COLO668 (cell line): Measurements from ENCODE around the gene LPP.

ENCODE experiments used
- DNase-seq: peaks from one replicate; lab custom pipeline; 2025; ENCODE audit not compliant: unreplicated experiment; lab: John Stamatoyannopoulos, UW

Gene LPP

DNA sequence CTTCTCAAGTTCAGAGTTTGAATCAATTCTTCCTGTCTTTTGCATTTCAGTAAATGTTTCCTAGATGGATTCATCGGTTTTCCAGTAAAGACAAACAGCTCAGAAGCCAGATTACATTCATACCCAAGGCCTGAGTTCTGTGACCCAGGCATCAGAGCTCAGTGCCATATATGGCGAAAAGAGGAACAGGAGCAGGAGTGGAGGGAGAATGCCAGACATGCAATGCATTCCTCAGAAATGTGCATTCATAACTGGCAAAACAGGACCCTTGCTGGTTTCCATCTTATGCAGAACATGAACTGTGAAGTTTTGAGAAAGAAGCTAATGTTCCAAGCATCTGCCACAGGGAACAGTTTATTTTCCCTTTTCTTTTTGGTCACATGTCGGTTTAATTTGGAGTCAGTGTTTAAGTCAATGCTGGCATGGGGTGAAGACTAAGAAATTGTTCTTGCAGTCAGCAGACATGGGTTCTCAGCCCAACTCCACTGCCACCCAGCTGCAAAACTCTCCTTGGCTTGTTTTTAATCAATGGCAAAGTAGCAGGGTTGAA, 116.5 kb downstream of the LPP start:
- DNase-seq: no peak

DNA sequence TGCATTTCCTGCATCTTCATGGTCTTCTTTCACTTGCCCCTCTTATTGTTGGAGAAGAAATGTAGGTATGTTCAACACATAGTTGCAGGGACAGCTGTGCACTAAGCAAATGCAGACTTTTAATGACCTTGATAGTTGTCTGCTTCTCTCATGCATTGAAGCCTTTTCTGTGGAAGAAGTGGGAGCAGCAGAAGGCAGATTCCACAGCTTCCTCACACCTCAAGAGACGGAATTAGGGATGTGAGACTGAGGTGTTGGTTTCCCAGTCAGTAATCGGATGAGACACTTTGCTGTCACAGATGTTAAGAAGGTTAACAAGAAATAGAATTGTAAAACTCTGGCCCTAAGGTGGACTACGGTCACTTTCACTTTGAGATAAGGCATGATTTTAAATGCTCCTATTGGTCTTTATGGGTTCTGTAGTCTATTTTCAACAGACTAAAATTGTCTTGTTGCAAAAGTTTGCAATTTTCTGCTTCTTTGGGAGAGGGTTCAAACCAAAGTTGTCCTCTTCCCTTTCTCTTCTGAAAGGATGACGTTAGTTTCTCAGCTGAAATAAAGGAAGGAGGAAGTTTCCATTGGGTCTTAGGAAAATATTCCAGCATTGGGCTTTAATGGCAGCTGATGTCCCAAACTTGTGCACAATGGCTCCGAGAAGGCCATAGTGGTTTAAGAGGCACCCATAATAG, 117.4 kb downstream of the LPP start:
- DNase-seq: no peak

GRCh38 chr3:188272481-188273372, 118.8 kb downstream of the LPP start:
- DNase-seq: no peak

GRCh38 chr3:188274249-188274915, 120.4 kb downstream of the LPP start:
- no peak for DNase-seq

GRCh38 chr3:188276375-188276774, 122.4 kb downstream of the LPP start:
- no peak for DNase-seq

DNA sequence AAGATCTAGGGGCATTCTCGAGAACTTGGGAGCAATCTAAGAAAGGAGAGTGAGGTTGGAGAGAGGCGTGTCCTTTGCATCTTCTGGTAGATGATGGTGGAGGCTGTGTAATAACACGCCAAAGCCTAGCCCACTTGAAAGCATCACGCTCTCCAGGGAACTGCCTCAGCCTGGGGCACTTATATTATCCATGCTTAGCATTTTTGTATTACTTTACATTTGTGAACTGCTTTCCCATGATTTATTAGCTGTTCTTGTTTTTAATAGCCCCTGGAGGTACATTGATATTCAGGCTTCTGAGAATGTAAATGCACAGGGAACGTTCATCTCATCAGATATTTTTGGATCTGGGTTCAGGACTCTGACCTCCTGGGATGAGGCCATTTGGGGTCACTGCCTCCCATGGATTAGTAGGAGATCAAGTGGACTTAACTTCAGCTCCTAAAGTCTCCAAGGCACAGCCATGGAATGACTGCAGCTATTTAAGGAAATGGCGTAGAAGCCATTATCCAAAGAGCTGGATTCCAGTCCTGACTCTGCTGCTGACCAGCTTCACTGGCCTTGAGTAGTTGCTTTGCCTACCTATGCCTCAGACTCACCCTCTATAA, 124.9 kb downstream of the LPP start:
- DNase-seq: no peak

DNA sequence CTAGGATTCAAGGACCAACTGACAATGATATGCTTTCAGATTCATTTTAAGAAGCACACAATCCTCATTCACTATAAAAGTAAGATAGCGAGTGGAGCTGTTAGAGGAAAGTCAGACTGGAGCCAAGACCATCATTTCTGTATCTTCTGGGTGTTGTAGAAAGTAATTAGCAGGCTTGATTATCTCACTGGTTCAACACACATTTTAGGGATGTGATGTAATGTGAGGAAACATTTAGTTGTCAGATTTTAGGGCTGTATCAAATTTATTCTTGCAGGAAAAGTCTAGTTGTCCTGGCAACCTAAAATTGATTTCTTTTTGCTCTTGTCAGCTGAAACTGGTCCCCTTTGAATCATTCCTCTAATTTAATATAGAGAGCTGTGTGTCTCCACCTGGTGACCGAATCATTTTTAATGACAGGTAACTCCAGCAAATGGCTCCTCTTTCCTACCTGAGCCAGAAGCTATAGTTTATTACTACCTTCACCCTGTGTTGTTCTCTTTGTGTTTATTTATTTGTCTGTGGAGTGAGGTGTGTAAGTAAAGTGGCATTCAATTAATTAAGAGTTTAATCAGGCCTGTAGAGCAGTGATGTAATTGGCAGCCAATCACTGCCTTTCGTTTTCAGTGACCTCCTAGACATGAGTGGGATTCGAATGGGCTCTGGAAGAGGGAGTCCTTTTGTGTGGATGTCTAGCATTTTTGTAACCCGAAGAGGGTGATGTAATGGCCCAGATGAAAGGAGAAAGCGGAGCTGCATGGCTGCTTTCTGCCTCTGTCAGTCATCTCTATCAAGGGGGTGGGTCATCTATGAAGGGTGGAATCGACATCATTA, 125.8 kb downstream of the LPP start:
- DNase-seq: no peak

DNA sequence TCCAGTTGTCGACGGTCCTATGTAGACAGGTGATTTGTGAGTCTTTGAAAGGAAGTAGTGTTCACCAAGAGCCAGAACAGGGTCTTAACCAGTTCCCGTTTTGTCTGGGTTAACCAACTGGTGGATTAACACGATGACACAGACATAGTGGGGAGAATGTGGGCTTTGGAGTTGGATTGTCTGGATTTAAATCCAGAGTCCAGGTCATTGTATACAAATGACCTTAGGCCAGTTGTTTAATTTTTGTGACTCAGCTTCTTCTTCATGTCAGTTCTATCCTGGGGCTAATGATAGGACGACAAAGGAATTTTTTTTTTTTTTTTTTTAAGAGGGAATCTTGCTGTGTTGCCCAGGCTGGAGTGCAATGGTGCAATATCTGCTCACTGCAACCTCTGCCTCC, 126.7 kb downstream of the LPP start:
- no peak for DNase-seq

DNA sequence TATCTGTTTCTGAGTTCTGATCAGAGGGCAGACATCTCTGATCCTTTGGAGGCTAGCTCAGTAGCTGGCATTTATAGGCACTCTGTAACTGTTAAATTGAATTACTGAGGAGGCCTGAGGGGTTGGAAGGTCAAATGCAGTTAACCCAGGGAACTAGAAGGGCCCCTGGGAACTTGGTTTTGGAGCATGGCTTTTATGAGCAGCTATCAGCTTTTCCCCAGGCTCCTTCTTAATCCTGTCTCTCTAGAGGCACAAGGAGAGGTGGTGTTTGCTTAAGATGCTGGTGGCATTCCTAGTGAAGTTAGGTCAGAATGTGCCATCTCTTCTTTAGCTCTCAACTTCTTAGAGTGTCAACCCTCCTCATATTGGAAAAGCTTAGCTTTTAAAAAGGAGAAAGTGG, 128.9 kb downstream of the LPP start:
- DNase-seq: no peak

DNA sequence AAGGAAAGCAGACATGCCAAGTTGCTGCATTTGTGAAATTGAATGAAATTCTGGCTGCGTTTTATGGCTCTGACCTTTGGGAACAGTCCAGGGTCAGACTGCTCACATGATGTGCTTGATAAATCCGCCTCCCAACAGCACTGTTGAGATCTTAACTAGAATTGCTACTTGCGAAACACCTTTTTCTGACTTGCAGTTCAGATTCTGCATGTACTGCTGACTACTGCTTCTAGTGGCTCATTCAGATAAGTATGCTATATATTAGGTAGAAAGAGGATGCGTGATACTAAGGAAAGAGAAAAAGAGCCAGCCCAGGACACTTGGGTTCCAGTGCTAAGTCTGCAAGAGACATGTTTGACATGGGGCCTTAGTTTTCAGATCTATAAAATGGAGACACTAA, 129.4 kb downstream of the LPP start:
- DNase-seq: no peak

- DNase-seq: no peak
These were observed 130.7 kb downstream of the LPP start for GRCh38 chr3:188284455-188285212.

GRCh38 chr3:188286087-188286513, 132.1 kb downstream of the LPP start:
- DNase-seq: no peak

DNA sequence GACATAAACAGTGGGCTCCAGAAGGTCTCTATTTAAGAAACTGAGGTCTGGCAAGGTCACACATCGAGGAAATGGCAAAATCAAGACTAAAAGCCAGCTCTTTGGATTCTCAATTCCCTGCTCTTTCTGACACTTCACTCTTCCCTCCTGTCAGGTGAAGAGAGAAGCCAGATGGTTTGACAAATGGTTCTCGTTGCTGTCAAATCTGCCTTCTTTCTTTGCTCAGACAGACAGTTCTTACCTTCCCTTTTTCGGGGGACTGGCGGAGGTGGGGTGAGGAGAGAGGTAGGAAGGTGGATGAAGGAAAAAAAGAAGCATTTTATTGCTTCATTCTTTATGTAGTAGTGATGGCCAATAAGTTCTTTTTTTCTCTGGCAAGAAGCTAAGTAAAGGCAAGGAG, 133.4 kb downstream of the LPP start:
- no peak for DNase-seq

- DNase-seq: no peak
These were observed 134.0 kb downstream of the LPP start for GRCh38 chr3:188287762-188288505.

DNA sequence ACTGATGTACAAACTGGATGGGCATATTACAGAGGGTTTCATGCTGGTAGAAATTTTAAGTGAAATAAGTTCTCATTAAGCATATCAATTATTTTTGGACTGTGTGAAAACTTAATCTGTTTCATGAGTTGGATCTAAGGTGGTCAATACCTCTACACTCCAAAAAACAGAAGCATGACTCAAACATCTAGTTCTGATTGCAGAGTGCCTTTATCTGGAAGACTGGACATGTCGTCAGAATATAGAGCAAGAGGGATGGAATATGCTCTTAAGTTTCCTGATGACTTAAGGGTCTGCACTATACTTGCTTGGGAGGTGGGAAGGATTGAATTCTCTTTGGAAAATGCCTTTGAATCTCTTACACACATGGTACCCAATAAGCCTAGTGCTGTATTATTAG, 138.3 kb downstream of the LPP start:
- no peak for DNase-seq

DNA sequence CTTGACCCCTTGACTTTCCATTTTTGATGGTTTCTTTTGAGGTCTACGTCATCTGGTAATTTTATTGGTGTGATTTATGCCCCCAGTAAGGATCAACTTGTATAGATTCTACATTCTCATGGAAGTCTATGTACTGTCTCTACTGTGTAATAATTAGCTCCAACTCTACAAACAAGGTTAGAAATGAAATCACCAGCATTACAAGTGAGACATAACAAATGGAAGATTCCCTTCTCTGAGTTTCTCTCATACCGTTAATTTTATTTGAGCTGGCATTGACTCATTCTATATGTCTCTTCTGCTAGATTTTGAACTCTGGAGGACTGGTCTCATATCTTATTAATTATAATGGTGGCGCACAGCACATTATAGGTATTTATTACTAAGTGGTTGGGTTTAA, 138.9 kb downstream of the LPP start:
- DNase-seq: no peak

- DNase-seq: no peak
These were observed 140.2 kb downstream of the LPP start for GRCh38 chr3:188294113-188294512.

DNA sequence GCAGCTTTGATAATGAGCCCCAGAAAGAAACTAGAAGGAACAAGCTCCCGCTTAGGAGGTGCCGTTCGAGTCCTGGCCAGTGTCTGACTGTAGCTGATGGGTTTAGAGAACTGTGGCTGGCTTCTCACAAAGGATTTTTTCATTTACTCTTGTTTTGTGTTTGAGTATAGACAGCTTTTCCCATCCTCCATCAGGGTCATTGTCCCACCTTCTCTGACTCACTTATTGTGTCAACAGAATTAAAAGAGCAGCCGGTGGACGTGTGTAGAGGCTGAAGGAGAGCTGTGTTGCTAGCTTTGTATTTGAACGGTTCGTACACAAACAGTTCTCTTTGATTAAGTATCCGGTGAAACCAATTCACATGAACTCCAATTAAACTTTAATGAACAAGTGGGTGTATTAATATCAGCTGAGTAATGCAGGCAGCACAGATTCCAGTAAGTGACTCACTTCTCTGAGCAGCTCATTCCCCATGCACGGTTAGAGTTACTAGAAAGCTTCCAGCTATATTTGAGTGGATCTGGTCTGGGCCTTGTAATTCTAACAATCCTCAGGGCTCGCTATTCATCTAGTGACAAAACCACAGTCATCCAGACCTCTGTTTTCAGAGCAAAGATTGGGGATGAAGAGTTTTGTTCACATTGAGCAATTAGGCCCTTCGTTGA, 141.0 kb downstream of the LPP start:
- DNase-seq: peak; percentile 52
